Stimulated activated CD8-positive, alpha-beta memory T cell treated with anti-CD3 and anti-CD28 coated beads, Interleukin-12 subunit alpha, Interleukin-12 subunit beta, amount 100 ng/mL, for 24 hours (primary cell): Measurements from ENCODE around the gene STAC.

Experiments used
- DNase-seq: peaks from one replicate; pipeline ENCODE4 v3.0.0-alpha.2; 2020; ENCODE audit errors: extremely low read depth

STAC gene

DNA sequence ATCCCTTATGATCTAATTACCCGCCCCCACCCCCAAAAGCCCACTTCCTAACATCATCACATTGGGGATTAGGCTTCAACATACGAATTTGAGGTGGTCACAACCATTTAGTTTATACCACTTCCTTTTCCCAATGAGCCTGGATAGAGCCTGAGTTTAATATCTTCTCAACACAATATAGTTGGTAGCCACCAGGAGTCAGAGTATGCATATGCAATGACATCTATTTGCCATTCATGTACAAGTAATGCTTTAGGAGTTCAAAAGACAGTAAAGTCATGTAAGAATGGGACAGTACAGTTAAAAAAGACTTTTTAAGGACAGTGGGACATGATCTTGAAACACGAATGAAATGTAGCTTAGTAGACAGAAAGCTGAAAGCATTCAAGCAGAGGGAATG lies 211.7 kb downstream of the STAC start:
- DNase-seq = no peak

DNA sequence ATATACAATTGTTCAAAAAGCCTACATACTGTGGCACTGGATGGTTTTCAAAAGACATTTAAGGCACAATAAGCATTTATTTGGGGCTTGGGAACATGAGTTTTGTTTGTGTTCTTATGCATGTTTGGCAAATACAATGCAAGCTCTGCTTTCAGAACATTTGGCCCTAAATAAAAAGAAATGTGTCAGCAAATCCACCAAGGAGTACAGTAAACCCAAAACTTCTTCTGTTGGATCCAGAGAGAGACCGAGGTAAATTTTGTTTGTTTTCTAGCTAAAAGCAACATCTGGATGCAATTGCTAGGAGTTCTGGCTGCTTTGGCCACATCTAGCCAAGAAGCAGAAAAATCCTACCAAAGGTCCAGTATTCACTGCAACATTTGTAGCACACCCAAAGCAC lies 215.2 kb downstream of the STAC start:
- DNase-seq = no peak

- no peak for DNase-seq
These were observed 216.1 kb downstream of the STAC start for GRCh38 chr3:36596419-36596818.

DNA sequence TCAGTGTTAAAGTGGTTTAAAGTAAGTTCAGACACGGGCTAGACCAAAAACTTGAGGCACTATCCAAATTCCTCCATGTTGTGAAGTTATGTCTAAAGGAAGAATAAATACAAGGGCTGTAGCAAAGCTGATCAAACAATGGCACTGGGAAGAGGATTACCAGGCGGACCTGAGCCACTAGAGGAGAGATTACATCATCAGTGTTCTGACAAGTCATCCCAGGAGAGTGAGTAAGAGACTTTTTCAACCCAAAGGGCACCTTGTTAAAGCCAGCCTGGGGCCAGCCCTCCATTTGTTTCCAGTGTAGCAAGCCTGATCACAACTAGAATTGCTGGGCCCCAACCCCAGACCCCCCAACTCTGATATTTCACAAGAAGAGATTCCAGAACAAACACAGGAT lies 217.1 kb downstream of the STAC start:
- DNase-seq = no peak
